ENCODE results near the gene JAM3. TPM values are rescaled to one million over a fixed set of nuclear protein-coding genes. Genes with fewer than 3 reads are reported as not detected.
A peak's percentile ranks its signal among the peaks of the same experiment; 100 is the strongest.

The JAM3 gene
- 81.0 TPM for polyA plus RNA-seq (2013, experiment 1 of 4)
- 80.2 TPM for polyA plus RNA-seq (2013, experiment 2 of 4)
- 67.5 TPM for polyA plus RNA-seq (2013, experiment 3 of 4)
- polyA plus RNA-seq (2013, experiment 4 of 4), result 74.5 TPM

DNA sequence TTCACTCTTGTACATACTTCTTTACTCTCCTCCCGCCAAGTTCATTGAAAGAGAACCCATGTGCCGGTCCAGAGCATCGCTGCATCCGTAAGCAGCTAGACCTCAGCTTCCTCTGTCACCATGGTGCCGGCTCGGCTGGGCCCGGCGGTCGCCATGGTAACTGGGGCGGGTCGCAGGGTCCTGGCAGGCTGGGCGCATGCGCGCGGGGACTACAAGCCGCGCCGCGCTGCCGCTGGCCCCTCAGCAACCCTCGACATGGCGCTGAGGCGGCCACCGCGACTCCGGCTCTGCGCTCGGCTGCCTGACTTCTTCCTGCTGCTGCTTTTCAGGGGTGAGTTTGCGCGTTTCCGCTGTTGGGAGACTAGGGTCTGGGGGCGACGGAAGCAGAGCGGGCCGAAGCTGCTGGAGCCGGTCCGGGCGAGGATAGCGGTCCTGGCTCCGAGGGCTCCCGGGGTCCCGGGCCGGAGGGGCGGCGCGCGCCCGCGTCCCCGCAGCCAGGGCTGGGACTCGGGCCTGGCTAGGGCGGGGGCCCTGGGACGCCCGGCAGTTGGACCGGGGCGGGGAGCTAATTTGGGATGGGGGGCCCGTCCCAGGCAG lies at the start of gene JAM3:
JAM3 (plus strand) TSS at position 244 of the 597 bp plus-strand sequence; CDS start at position 256, 12 bp downstream.
- H3K9me3 ChIP-seq (ENCODE audit: control insufficient read depth, low read length), result no peaks in the 10 kb centered on the region
- peaks cover 22% of the 10 kb centered on the region for H3K4me1 ChIP-seq (ENCODE audit: control insufficient read depth, insufficient read depth, low read length)
- H3K4me3 ChIP-seq (ENCODE audit: insufficient read depth, low read depth, low read length), result peak within 1 kb of the TSS; percentile 84
- peaks cover 12% of the 10 kb centered on the region for H3K27me3 ChIP-seq (ENCODE audit: control insufficient read depth, insufficient read depth, low read length, poor library complexity, severe bottlenecking)
- whole genome bisulfite sequencing, 2 experiments, result 0% methylated on average over 57 of the region's 57 CpGs
- H3K27ac ChIP-seq (ENCODE audit: insufficient read depth, low read depth, low read length, poor library complexity, severe bottlenecking), result peak within 1 kb of the TSS; percentile 57
- no peaks in the 10 kb centered on the region for H3K36me3 ChIP-seq (ENCODE audit: control insufficient read depth, insufficient read depth, low read length)

DNA sequence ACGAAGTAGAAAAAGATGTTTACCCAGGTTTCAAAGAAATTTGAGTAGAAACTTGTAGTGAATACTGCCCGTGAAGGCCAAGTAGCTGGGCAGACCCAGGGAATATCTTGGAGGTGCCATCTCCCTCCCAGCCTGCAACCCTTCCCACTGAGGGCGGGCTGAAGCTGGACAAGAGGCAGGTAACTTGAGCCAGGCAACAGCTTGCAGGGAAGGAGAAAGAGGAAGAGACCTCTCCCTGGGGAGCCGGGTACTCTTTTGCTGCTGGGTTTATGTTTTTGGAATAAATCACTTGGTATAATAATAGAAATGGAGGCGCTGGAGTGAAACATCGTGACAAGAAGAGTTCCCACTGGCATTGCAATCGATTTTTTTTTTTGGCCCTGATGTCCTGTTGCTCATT lies 49.4 kb upstream of the JAM3 start:
- Histone ChIP-seq H3K27ac (ENCODE audit: insufficient read depth, low read depth, low read length, poor library complexity, severe bottlenecking) (no peak overlapping the region), H3K4me3 (ENCODE audit: insufficient read depth, low read depth, low read length) (no peak overlapping the region), H3K9me3 (ENCODE audit: control insufficient read depth, low read length) (no peaks in the 10 kb centered on the region), H3K27me3 (ENCODE audit: control insufficient read depth, insufficient read depth, low read length, poor library complexity, severe bottlenecking) (peaks cover 11% of the 10 kb centered on the region), H3K36me3 (ENCODE audit: control insufficient read depth, insufficient read depth, low read length) (no peaks in the 10 kb centered on the region), H3K4me1 (ENCODE audit: control insufficient read depth, insufficient read depth, low read length) (peaks cover 3% of the 10 kb centered on the region)
- WGBS, 2 experiments, result 82% methylated on average over 7 of the region's 7 CpGs

DNA sequence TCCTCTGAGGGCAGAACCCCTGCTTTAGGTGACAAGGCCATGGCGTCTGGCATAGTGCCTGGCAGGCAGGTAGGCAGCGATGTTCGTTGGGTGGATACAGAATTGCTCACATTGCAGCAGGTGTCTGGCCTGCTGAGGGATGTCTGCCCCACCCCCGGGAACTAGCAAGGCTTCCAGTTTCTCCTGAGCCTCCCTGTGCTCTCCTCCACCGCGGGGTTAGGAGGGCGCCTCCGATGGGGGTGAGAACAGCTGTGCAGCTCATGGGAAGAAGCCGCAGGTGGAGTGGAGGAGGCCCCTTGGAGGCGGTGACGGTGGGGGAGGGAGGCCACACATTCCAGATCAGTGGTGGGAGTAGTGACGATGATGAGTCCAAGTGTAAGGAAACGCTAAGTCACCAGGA lies 48.3 kb upstream of the JAM3 start:
- Histone ChIP-seq H3K9me3 (ENCODE audit: control insufficient read depth, low read length) (no peaks in the 10 kb centered on the region), H3K27me3 (ENCODE audit: control insufficient read depth, insufficient read depth, low read length, poor library complexity, severe bottlenecking) (peaks cover 10% of the 10 kb centered on the region), H3K36me3 (ENCODE audit: control insufficient read depth, insufficient read depth, low read length) (no peaks in the 10 kb centered on the region), H3K27ac (ENCODE audit: insufficient read depth, low read depth, low read length, poor library complexity, severe bottlenecking) (no peak overlapping the region), H3K4me1 (ENCODE audit: control insufficient read depth, insufficient read depth, low read length) (peaks cover 9% of the 10 kb centered on the region), H3K4me3 (ENCODE audit: insufficient read depth, low read depth, low read length) (no peak overlapping the region)
- 91% methylated on average over 13 of the region's 13 CpGs for WGBS, 2 experiments

DNA sequence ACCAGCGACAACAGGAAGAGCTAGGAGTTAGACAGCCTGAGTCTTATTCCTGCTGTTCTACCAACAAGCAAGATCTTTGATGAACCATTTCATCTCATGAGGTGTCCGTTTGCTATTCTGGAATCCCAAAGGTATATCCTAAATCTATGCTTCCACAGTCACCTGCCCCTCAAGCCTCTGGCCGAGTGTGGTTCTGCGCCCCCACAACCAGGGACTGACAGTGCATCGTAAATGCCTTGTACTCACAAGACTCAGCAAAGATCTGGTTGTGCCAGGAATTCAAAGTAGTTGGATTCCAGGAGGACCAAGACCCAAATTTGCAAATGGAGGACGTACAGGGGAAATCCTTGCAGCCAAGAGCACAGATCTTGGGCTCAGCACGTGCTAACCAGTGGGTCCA lies 47.5 kb upstream of the JAM3 start:
- Histone ChIP-seq H3K9me3 (ENCODE audit: control insufficient read depth, low read length) (no peaks in the 10 kb centered on the region), H3K36me3 (ENCODE audit: control insufficient read depth, insufficient read depth, low read length) (no peaks in the 10 kb centered on the region), H3K4me3 (ENCODE audit: insufficient read depth, low read depth, low read length) (no peak overlapping the region), H3K27me3 (ENCODE audit: control insufficient read depth, insufficient read depth, low read length, poor library complexity, severe bottlenecking) (peaks cover 5% of the 10 kb centered on the region), H3K4me1 (ENCODE audit: control insufficient read depth, insufficient read depth, low read length) (peaks cover 16% of the 10 kb centered on the region), H3K27ac (ENCODE audit: insufficient read depth, low read depth, low read length, poor library complexity, severe bottlenecking) (no peak overlapping the region)
- 93 to 95% methylated on average over 7 of the region's 7 CpGs for WGBS, 2 experiments

DNA sequence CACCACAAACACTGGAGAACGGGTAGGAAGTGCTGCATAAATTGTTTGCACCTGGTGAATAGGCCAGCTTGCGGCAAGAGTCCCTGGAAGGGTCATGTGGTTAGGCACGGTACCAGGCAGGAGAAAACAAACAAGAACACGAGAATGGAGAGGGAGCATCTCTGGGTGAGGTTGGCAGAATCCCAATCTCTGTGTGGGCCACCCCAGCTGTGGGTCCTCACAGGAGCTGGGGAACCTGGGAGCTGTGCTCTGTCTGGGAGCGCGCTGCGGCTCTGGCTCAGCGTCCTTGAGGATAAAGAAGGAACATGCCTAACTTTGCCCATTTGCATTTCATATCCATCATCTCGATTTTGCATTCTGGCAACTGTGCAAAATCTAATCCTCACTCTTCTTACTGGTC lies 46.1 kb upstream of the JAM3 start:
- no peaks in the 10 kb centered on the region for H3K36me3 ChIP-seq (ENCODE audit: control insufficient read depth, insufficient read depth, low read length)
- H3K4me1 ChIP-seq (ENCODE audit: control insufficient read depth, insufficient read depth, low read length), result peaks cover 26% of the 10 kb centered on the region
- H3K9me3 ChIP-seq (ENCODE audit: control insufficient read depth, low read length), result no peaks in the 10 kb centered on the region
- H3K27me3 ChIP-seq (ENCODE audit: control insufficient read depth, insufficient read depth, low read length, poor library complexity, severe bottlenecking), result peaks cover 3% of the 10 kb centered on the region
- WGBS, 2 experiments, result 92 to 93% methylated on average over 9 of the region's 9 CpGs
- no peak overlapping the region for H3K27ac ChIP-seq (ENCODE audit: insufficient read depth, low read depth, low read length, poor library complexity, severe bottlenecking)
- H3K4me3 ChIP-seq (ENCODE audit: insufficient read depth, low read depth, low read length), result no peak overlapping the region

DNA sequence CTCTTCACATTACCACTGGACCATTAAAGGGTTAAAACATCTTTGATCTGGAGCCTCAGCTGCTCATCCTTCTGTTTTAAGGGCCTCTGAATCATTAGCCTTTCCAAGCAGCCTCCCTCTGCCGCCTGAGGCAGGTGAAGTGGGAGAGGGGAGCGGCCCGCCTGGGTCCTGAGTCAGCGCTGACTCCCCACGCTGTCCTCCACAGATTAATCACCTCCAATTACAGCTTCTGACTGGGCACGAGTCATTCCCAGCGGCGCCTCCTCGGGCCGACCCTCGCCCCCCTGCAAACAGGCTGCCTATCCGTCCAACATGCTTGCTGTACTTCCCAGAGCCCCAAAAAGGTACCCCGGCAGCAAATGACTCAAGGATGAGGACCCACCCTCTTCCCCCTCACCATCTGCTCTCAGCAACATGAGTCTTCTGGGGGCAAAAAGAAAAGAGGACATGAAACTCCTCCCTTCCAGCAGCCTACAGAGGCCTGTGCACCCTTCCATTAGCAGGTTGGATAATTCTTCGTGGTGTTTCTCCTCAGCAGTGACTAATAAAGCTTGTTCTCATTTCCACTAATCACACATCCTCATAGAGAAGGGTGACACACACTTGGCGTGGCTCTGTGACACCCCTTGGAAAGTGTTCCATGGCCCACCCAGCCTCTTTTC lies 44.3 kb upstream of the JAM3 start:
- Histone ChIP-seq H3K27me3 (ENCODE audit: control insufficient read depth, insufficient read depth, low read length, poor library complexity, severe bottlenecking) (peaks cover 15% of the 10 kb centered on the region), H3K36me3 (ENCODE audit: control insufficient read depth, insufficient read depth, low read length) (no peaks in the 10 kb centered on the region), H3K9me3 (ENCODE audit: control insufficient read depth, low read length) (no peaks in the 10 kb centered on the region), H3K4me1 (ENCODE audit: control insufficient read depth, insufficient read depth, low read length) (peaks cover 26% of the 10 kb centered on the region), H3K27ac (ENCODE audit: insufficient read depth, low read depth, low read length, poor library complexity, severe bottlenecking) (no peak overlapping the region), H3K4me3 (ENCODE audit: insufficient read depth, low read depth, low read length) (no peak overlapping the region)
- 77 to 78% methylated on average over 15 of the region's 15 CpGs for WGBS, 2 experiments

DNA sequence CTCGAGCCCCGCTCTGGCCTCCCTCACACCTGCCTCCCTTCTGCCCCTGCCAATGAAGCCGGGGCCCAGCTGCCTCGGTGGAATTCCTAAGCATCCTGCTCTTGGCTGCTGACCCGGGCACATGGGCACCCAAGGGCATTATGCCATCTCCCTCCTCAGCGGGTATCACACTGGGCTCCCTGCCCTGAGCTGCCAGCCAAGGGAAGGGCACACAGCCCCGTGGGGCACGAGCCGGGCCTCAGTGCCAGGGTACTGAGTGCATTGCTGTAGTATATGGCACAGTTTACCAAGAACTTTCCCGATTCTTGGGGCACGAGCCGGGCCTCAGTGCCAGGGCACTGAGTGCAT lies 43.8 kb upstream of the JAM3 start:
- Histone ChIP-seq H3K27me3 (ENCODE audit: control insufficient read depth, insufficient read depth, low read length, poor library complexity, severe bottlenecking) (peaks cover 15% of the 10 kb centered on the region), H3K27ac (ENCODE audit: insufficient read depth, low read depth, low read length, poor library complexity, severe bottlenecking) (no peak overlapping the region)
- 96 to 98% methylated on average over 12 of the region's 12 CpGs for WGBS, 2 experiments

DNA sequence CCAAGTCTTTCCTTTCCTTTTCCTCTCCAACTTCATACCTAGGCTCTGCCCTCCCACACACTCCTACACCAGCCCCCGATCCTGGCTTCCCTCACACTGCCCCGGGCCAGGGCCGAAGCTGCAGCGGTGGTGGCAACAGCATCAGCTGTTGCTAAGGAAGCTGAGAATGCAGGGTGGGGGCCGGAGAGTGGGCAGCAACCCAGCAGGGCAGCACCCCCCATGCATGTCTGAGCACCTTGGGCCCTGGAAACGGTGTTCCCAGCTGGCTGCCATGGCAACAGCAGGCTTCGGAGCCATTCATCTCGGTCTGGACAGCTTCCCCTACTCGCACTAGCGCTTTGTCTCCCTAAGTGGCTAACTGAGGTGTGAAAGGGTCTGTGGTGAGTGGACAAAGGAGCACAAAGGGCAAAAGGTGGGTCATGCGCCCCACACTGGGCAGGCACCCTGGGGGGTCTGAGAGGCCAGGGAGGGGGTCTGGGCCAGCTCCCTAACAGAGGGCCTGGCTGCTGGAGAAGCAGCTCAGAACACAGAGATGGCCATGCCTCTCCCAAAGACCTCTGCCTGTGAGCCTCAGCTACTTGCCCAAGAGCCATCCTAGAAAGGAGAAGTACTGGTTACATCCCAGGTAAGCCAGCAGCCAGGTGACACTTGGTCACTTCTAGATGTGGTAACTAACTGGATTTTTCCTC lies 42.1 kb upstream of the JAM3 start:
- H3K4me3 ChIP-seq (ENCODE audit: insufficient read depth, low read depth, low read length), result no peak overlapping the region
- WGBS, 2 experiments, result 13 to 17% methylated on average over 11 of the region's 11 CpGs
- H3K36me3 ChIP-seq (ENCODE audit: control insufficient read depth, insufficient read depth, low read length), result no peaks in the 10 kb centered on the region
- H3K4me1 ChIP-seq (ENCODE audit: control insufficient read depth, insufficient read depth, low read length), result peaks cover 26% of the 10 kb centered on the region
- peaks cover 15% of the 10 kb centered on the region for H3K27me3 ChIP-seq (ENCODE audit: control insufficient read depth, insufficient read depth, low read length, poor library complexity, severe bottlenecking)
- H3K9me3 ChIP-seq (ENCODE audit: control insufficient read depth, low read length), result no peaks in the 10 kb centered on the region
- H3K27ac ChIP-seq (ENCODE audit: insufficient read depth, low read depth, low read length, poor library complexity, severe bottlenecking), result peak overlapping the region; percentile 31

More for the DNA sequence above, 43.8 kb upstream of the JAM3 start:
- H3K4me3 ChIP-seq (ENCODE audit: insufficient read depth, low read depth, low read length), result no peak overlapping the region
- H3K4me1 ChIP-seq (ENCODE audit: control insufficient read depth, insufficient read depth, low read length), result peaks cover 26% of the 10 kb centered on the region
- H3K9me3 ChIP-seq (ENCODE audit: control insufficient read depth, low read length), result no peaks in the 10 kb centered on the region
- no peaks in the 10 kb centered on the region for H3K36me3 ChIP-seq (ENCODE audit: control insufficient read depth, insufficient read depth, low read length)

DNA sequence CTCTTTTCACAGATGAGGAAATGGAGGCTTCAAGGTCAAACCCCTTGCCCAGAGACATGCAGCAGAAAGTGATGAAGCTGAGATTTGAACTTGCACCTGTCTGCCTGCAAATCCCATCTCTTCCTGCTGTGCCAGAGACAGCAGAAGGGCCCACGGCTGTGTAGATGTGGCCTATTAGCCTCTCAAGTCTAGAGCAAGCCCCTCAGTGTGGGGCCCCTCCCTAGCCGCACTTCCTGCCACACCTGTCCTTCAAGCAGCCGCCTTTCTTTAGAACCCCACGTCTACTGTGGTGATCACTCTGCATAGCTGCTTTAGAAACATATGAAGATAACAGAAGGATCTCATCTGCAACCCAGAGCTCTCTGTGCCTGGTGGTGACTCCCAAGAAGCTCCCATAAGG lies 41.2 kb upstream of the JAM3 start:
- H3K9me3 ChIP-seq (ENCODE audit: control insufficient read depth, low read length), result no peaks in the 10 kb centered on the region
- H3K27me3 ChIP-seq (ENCODE audit: control insufficient read depth, insufficient read depth, low read length, poor library complexity, severe bottlenecking), result peaks cover 15% of the 10 kb centered on the region
- 88 to 92% methylated on average over 4 of the region's 4 CpGs for WGBS, 2 experiments
- no peak overlapping the region for H3K4me3 ChIP-seq (ENCODE audit: insufficient read depth, low read depth, low read length)
- no peak overlapping the region for H3K27ac ChIP-seq (ENCODE audit: insufficient read depth, low read depth, low read length, poor library complexity, severe bottlenecking)
- peaks cover 26% of the 10 kb centered on the region for H3K4me1 ChIP-seq (ENCODE audit: control insufficient read depth, insufficient read depth, low read length)
- no peaks in the 10 kb centered on the region for H3K36me3 ChIP-seq (ENCODE audit: control insufficient read depth, insufficient read depth, low read length)

DNA sequence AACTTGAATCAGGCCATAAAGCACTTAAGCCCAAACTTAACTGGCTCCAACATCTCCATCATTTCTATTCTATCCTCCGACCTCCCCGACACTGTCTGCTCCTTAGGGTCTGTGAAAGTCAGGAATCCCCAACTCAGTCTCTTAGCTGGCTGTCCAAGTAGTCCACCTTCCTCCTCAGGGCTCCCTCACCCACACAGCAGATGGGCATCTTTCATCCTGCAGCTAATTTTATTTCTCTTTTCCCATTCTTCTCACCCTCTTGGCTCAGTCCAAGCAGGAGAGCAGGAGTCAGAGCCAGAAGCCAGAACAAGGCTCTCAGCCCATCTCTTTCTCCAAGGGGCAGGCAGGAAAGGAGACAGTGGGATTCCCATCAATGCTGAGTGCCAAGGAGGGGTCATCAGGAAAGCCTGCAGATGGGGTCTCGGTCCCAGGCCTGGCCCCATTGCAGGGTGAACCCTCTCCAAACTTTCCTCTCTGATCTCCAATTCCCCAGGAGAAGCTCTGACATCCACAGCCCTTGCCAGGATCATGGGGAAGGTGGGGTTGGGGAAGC lies 40.4 kb upstream of the JAM3 start:
- Histone ChIP-seq H3K9me3 (ENCODE audit: control insufficient read depth, low read length) (no peaks in the 10 kb centered on the region), H3K27me3 (ENCODE audit: control insufficient read depth, insufficient read depth, low read length, poor library complexity, severe bottlenecking) (peaks cover 15% of the 10 kb centered on the region), H3K4me3 (ENCODE audit: insufficient read depth, low read depth, low read length) (no peak overlapping the region), H3K4me1 (ENCODE audit: control insufficient read depth, insufficient read depth, low read length) (peaks cover 34% of the 10 kb centered on the region), H3K36me3 (ENCODE audit: control insufficient read depth, insufficient read depth, low read length) (no peaks in the 10 kb centered on the region), H3K27ac (ENCODE audit: insufficient read depth, low read depth, low read length, poor library complexity, severe bottlenecking) (no peak overlapping the region)
- WGBS, 2 experiments, result 87 to 89% methylated on average over 3 of the region's 3 CpGs
